ENCODE data around the gene MZF1. TPM values are rescaled to one million over a fixed set of nuclear protein-coding genes. Genes with fewer than 3 reads are reported as not detected.

The MZF1 gene
- total RNA-seq, 2 donors from 2014 or later = 29.9 to 34.0 TPM

- H3K27me3 Mint-ChIP-seq = no peaks in the 10 kb centered on the region
- peak overlapping the region; percentile 60 for H3K27ac Mint-ChIP-seq
- peak overlapping the region; percentile 84 for H3K4me3 Mint-ChIP-seq
- no peaks in the 10 kb centered on the region for H3K9me3 ChIP-seq (ENCODE audit: control insufficient read depth, low read length, poor library complexity, severe bottlenecking)
- H3K36me3 Mint-ChIP-seq (ENCODE audit: low read depth) = no peaks in the 10 kb centered on the region
- ATAC-seq (peak; percentile 95), DNase-seq (peak; percentile 90 to 97 (median 93))
- peaks cover 25% of the 10 kb centered on the region for H3K4me1 Mint-ChIP-seq
Observed at GRCh38 chr19:58513694-58514563, 59.2 kb downstream of the MZF1 start.

GRCh38 chr19:58513213-58513693 lies 59.9 kb downstream of the MZF1 start:
- Mint-ChIP-seq H3K4me1 (peaks cover 18% of the 10 kb centered on the region), H3K27ac (peak overlapping the region; percentile 60), H3K36me3 (ENCODE audit: low read depth) (no peaks in the 10 kb centered on the region), H3K4me3 (peak overlapping the region; percentile 84), H3K27me3 (no peaks in the 10 kb centered on the region)
- H3K9me3 ChIP-seq (ENCODE audit: control insufficient read depth, low read length, poor library complexity, severe bottlenecking) = no peaks in the 10 kb centered on the region
- no peak for ATAC-seq
- DNase-seq = no peak

Other genes starting within 250 kb of the MZF1 start
- 1 to 10 TPM; 1.5 to 1.7 TPM for gene ZSCAN22, start 246.3 kb downstream of the MZF1 start, total RNA-seq
- gene A1BG, start 219.8 kb downstream of the MZF1 start, total RNA-seq = 10 to 100 TPM; 16.0 to 21.7 TPM
- 1 to 10 TPM in 1 of 2 donors, under 1 TPM in 1; 0.55 to 1.6 TPM for gene ZNF497, start 210.6 kb downstream of the MZF1 start, total RNA-seq
- gene ZNF837, start 192.3 kb downstream of the MZF1 start, total RNA-seq = 1 to 10 TPM; 1.2 to 1.6 TPM
- 1,000 to 10,000 TPM; 1,065 to 1,239 TPM for gene RPS5, start 186.1 kb downstream of the MZF1 start, total RNA-seq
- gene RNF225, start 177.7 kb downstream of the MZF1 start, total RNA-seq = not detected
- gene ZNF584, start 164.7 kb downstream of the MZF1 start, total RNA-seq = 1 to 10 TPM; 3.0 to 5.4 TPM
- 1 to 10 TPM in 1 of 2 donors, under 1 TPM in 1; 0.76 to 1.7 TPM for gene ZNF132, start 133.2 kb downstream of the MZF1 start, total RNA-seq
- 10 to 100 TPM in 1 of 2 donors, 1 to 10 TPM in 1; 8.6 to 12.6 TPM for gene ZNF324B, start 121.7 kb downstream of the MZF1 start, total RNA-seq
- gene ZNF324, start 106.3 kb downstream of the MZF1 start, total RNA-seq = 10 to 100 TPM; 21.0 to 35.2 TPM
- 10 to 100 TPM; 13.9 to 17.3 TPM for gene ZNF446, start 97.0 kb downstream of the MZF1 start, total RNA-seq
- 1 to 10 TPM; 6.6 to 7.7 TPM for gene SLC27A5, start 61.3 kb downstream of the MZF1 start, total RNA-seq
- 1 to 10 TPM; 7.0 to 8.2 TPM for gene ZBTB45, start 53.5 kb downstream of the MZF1 start, total RNA-seq
- 100 to 1,000 TPM; 427 to 525 TPM for gene TRIM28, start 29.3 kb downstream of the MZF1 start, total RNA-seq
- gene CHMP2A, start 18.2 kb downstream of the MZF1 start, total RNA-seq = 10 to 100 TPM; 74.8 to 88.8 TPM
- 10 to 100 TPM; 36.1 to 63.5 TPM for gene UBE2M, start 14.7 kb downstream of the MZF1 start, total RNA-seq

Data from T-helper 17 cell (primary cell).